Stimulated activated CD4-positive, alpha-beta T cell treated with anti-CD3 and anti-CD28 coated beads, Interleukin-4, amount 100 ng/mL, for 24 hours (primary cell): ENCODE measurements around the gene TTN.
A peak's percentile ranks its signal among the peaks of the same experiment; 100 is the strongest.

Experiments used
- DNase-seq: peaks from one replicate; pipeline ENCODE4 v3.0.0-alpha.2; 2020

TTN gene

DNA sequence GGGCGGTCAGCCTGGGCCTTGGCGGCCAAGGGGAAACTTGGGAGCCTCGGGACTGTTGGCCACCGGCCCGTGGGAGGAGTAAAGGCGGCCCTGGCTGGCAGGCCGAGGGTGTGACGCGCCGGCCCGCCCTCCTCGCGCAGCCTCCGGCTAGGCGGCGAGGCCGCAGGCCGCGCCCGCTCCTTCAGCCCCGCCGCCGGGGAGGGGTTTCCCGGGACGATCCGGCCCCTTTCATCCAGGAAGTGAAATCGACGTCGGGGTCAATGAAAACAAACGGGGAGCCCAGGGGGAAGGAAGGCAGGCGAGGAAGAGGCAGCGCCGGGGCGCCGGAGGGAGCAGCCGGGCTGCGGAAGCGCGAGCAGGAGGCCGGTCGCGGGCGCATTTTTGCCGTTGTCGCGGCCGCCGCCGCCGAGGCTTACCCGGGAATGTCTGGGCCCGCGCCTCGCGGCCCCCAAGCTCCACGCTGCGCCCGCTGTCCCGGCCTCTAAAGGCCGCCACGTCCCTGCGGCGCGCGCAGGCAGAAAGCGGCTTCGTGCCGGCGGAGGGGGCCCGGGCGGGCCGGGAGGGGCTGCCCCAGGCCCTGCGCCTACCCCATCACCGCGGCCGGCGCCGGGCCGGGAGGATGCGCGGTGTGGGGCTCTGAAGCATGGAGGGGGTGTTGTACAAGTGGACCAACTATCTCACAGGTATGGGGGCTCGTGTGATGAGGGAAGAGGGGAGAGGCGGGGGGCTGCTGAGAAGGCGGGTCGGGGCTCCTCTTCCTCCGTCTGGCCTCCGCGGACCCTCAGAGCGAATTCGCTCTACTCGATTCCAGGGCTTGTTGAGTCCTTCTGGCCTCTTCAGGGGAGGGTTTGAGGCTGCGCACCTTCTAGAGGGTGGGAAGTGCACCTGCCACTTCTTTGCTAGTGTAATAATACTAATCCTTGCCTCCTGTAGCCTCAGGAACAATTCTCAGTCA, 326.7 kb downstream of the TTN start, which contains the start of gene PLEKHA3:
PLEKHA3 (plus strand) TSS at position 231 of the 955 bp plus-strand sequence; CDS start at position 644, 413 bp downstream.
- DNase-seq: peak; percentile 75

DNA sequence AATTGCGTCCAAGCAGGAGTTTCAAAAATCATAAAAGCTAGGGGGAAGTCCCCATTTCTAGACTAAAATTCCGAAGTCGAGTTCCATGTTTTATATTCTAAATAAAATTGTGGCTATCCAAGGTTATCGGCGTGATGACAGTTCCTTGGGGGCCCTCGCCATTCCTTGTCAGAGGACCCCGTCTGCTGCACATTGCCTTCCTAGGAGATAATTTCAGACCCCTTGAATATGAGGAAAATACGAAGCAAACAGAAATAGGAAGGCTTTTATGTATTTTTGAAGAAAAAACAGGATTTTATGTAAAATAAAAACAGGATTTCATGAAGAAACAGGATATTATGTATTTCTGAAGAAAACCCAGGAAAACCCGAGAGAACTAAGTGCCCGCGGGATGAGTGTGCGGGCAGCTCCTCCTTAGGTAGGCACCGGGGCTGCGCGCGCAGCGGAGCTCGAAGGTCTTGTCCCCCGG, 327.4 kb downstream of the TTN start:
- no peak for DNase-seq

DNA sequence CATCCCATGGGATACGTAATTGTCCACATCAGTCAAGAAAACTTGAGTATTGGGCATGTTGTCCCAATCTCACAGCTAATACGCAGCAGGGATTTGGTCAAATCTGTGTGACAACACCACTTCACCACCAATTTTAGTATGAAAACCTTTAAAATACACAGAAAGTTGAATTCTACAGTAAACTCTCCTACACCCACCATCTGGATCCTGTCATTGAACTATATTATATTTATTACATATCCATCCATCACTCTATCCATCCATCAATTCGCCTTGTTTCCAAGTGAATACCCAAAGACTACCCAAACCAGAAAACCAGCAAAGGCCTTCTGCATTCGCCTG, 328.0 kb downstream of the TTN start:
- no peak for DNase-seq

- peak; percentile 81 for DNase-seq
These were observed 328.6 kb downstream of the TTN start, which contains the start of gene FKBP7 for GRCh38 chr2:178478439-178479274. Gene FKBP7 (minus strand): TSS chr2:178478600. CDS start chr2:178478499, 101 bp downstream.

- no peak for DNase-seq
These were observed 329.1 kb downstream of the TTN start for GRCh38 chr2:178478130-178478438.

DNA sequence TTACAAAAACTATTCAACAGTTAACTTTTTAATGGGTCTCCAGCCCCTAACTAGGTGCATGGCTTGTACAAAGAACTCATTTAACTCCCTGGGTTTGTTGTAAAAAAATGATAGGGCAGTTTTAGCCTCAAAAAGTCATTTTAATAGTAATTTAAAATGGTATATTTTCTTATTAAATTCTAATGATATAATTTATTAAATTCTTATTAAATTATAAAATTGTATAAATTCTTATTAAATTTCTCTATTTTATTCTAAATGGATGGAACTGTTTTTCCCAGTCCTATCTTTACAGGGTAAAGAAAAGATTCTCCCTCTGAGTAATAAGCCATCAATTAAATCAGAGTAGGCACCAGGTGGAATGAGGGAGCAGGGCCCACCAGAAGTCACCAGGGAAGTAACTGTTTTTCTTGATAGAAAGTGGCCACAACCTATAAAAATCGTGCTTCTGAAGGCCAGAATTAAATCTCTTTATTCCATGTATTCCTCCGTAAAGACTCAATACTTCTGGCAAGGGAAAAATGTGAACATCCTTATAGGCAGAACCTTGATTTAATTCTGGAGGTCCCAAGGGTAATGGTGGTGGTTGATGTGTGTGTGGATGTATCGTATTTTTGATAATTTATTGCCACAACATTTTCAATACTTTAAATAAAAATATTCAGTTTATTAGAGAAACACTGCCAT, 329.6 kb downstream of the TTN start:
- DNase-seq: no peak

- no peak for DNase-seq
These were observed 330.7 kb downstream of the TTN start for GRCh38 chr2:178476477-178476876.
